ENCODE measurements around the gene ATG4B.

The ATG4B gene

DNA sequence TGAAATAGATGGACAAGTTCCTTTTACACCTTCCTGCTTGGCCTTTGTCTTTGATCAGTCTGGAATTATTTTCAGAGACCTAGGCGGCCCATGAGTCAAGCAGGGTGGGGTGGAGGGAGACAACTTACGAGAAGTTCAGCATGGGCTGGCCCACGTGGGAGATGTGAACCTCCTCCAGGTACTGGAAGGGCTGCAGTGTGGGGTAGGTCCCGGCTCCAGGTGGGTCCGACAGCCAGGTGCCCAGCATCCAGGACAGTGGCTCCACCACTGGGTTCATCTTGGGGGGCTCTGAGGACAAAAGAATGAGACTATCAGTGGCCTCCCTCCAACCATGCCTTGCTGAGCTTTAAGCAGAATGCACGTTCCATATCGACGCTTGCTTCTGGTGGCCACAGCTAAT, 31.3 kb upstream of the ATG4B start:
- CTCF ChIA-PET = no interaction called here
- H3K4me3 Mint-ChIP-seq = no peak overlapping the region
- H3K27me3 Mint-ChIP-seq = no peaks in the 10 kb centered on the region
- DNase-seq = no peak
- peaks cover 20% of the 10 kb centered on the region for H3K4me1 Mint-ChIP-seq
- H3K36me3 Mint-ChIP-seq = peaks cover 22% of the 10 kb centered on the region
- H3K9me3 Mint-ChIP-seq = no peaks in the 10 kb centered on the region
- H3K27ac Mint-ChIP-seq = no peak overlapping the region

DNA sequence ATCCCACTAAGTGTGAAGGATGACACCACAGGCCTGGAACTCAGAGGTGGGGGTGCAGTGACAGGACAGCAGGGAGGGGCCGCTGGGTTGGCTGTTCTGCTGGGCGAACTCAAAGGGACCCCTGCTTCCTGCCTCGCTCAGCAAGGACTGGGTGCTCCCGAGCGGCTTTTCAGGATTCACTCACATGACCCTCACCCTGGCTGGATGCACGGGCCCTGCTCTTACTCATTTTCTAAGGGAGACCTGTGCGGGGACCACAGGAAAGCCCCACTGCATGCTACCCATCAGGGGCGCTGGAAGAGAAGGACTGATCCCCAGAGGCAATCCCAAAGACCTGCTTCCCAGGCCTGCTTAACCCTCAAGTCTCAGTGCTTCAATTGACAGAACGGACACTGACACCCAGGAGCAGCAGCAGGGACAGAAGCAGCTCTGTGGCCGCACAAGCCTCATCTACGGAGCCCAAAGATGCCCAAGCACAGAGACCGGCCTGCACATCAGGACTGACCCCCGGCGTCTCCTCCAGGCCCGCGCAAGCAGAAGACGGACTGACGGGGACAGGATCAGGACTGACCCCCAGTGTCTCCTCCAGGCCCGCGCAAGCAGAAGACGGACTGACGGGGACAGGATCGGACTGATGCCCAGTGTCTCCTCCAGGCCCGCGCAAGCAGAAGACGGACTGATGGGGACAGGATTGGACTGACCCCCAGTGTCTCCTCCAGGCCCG, 30.2 kb upstream of the ATG4B start:
- peaks cover 20% of the 10 kb centered on the region for H3K4me1 Mint-ChIP-seq
- no peak overlapping the region for H3K4me3 Mint-ChIP-seq
- no peak for DNase-seq
- H3K27me3 Mint-ChIP-seq = no peaks in the 10 kb centered on the region
- CTCF ChIA-PET = no interaction called here
- H3K9me3 Mint-ChIP-seq = no peaks in the 10 kb centered on the region
- H3K27ac Mint-ChIP-seq = no peak overlapping the region
- peaks cover 23% of the 10 kb centered on the region for H3K36me3 Mint-ChIP-seq

DNA sequence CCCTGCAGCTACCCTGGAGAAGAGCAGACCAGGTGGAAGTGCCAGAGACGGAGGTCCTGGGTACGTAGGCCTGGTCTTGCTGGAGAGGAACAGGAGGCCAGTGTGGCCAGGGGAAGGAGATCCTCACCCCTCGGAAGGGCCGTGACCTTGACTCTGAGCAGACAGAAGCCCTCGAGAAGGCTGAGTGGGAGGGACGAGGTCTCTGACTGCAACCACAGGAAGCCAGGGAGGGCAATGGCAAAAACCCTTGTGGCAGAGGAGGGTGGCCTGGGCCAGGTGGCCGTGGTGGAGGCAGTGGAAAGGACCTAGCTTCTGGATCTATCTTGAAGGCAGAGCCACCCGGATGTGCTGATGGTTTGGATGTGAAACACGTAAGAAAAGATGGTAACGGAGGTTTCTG, 28.6 kb upstream of the ATG4B start:
- no peak for DNase-seq
- peaks cover 20% of the 10 kb centered on the region for H3K4me1 Mint-ChIP-seq
- H3K4me3 Mint-ChIP-seq = peak overlapping the region; percentile 61
- peak overlapping the region; percentile 8 for H3K27ac Mint-ChIP-seq
- H3K27me3 Mint-ChIP-seq = no peaks in the 10 kb centered on the region
- H3K36me3 Mint-ChIP-seq = peaks cover 18% of the 10 kb centered on the region
- no peaks in the 10 kb centered on the region for H3K9me3 Mint-ChIP-seq
- CTCF ChIA-PET = interaction anchor here (0.7 kb wide), 2 partner anchors 50 to 375 kb away, joined by 3 read pairs; no protein-coding TSS in a partner anchor

GRCh38 chr2:241609859-241610793, 27.4 kb upstream of the ATG4B start:
- CTCF ChIA-PET = interaction anchor here (0.7 to 1.6 kb wide), 2 partner anchors 49 to 54 kb away, joined by 3 to 4 read pairs; no protein-coding TSS in a partner anchor
- Mint-ChIP-seq H3K4me1 (peaks cover 23% of the 10 kb centered on the region), H3K4me3 (peak overlapping the region; percentile 61), H3K27ac (peak overlapping the region; percentile 85), H3K27me3 (no peaks in the 10 kb centered on the region), H3K9me3 (no peaks in the 10 kb centered on the region), H3K36me3 (peaks cover 17% of the 10 kb centered on the region)
- peak; percentile 95 for DNase-seq

DNA sequence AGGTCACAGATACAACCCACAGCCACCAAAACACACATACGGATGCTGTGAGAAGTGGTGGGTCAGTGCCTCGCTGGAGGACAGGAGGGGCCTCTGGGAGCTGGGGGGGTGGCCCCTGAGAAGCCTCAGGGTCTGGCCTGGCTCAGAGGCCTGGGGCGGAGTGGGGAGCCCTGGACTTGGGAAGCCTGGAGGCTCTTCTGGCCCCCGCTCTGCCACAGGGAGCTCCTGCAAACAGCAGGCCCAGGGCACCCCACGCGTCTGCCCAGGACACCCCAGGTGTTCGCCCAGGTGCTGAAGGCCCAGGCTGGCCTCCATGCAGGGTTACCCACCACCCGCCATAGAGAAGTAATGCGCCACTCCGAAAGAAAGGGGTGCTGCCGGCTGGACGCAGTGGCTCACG, 26.4 kb upstream of the ATG4B start:
- H3K36me3 Mint-ChIP-seq = peaks cover 17% of the 10 kb centered on the region
- DNase-seq = no peak
- H3K27ac Mint-ChIP-seq = peak overlapping the region; percentile 70
- peaks cover 31% of the 10 kb centered on the region for H3K4me1 Mint-ChIP-seq
- CTCF ChIA-PET = no interaction called here
- H3K9me3 Mint-ChIP-seq = no peaks in the 10 kb centered on the region
- no peaks in the 10 kb centered on the region for H3K27me3 Mint-ChIP-seq
- H3K4me3 Mint-ChIP-seq = peak overlapping the region; percentile 36

- no peaks in the 10 kb centered on the region for H3K9me3 Mint-ChIP-seq
- H3K27ac Mint-ChIP-seq = peak overlapping the region; percentile 62
- no peak for DNase-seq
- CTCF ChIA-PET = interaction anchor here (1.4 kb wide), 1 partner anchor 28 kb away, joined by 3 read pairs; no protein-coding TSS in a partner anchor
- peaks cover 13% of the 10 kb centered on the region for H3K36me3 Mint-ChIP-seq
- no peaks in the 10 kb centered on the region for H3K27me3 Mint-ChIP-seq
- peaks cover 40% of the 10 kb centered on the region for H3K4me1 Mint-ChIP-seq
- no peak overlapping the region for H3K4me3 Mint-ChIP-seq
These were observed 25.1 kb upstream of the ATG4B start for GRCh38 chr2:241612156-241613016.

DNA sequence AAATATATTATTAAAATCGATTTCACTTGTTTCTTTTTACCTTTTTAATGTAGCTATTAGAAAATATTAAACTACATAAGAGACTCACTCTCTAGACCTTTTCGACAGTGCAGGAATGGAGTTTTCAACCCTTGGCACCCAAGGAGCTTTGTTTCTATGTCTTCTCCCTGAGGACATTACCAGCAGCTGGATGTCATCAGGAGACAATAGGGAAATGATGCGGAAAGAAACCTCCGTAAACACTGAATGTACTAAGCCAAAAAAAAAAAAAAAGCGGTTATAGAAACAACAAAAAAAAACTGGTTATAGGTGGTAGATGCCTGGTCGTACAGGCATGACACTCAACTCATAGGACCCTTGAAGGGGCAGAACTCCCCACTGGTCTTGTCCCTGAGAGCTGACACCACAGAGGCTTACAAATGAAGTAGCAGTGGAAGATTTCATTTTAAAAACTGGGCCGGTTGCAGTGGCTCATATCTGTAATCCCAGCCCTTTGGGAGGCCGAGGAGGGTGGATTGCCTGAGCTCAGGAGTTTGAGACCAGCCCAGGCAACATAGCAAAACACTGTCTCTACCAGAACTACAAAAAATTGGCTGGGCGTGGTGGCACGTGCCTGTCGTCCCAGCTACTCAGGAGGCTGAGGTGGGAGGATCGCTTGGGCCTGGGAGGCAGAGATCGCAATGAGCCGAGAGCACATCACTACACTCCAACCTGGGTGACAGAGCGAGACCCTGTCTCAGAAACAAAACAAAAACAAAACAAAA, 24.3 kb upstream of the ATG4B start:
- CTCF ChIA-PET = interaction anchor here (1.4 kb wide), 1 partner anchor 28 kb away, joined by 3 read pairs; no protein-coding TSS in a partner anchor
- H3K9me3 Mint-ChIP-seq = no peaks in the 10 kb centered on the region
- H3K27me3 Mint-ChIP-seq = no peaks in the 10 kb centered on the region
- DNase-seq = no peak
- H3K27ac Mint-ChIP-seq = no peak overlapping the region
- peaks cover 48% of the 10 kb centered on the region for H3K4me1 Mint-ChIP-seq
- no peak overlapping the region for H3K4me3 Mint-ChIP-seq
- peaks cover 12% of the 10 kb centered on the region for H3K36me3 Mint-ChIP-seq

GRCh38 chr2:241615041-241615440, 22.5 kb upstream of the ATG4B start:
- Mint-ChIP-seq H3K9me3 (no peaks in the 10 kb centered on the region), H3K27ac (peak overlapping the region; percentile 33), H3K27me3 (no peaks in the 10 kb centered on the region), H3K4me3 (no peak overlapping the region), H3K4me1 (peaks cover 44% of the 10 kb centered on the region), H3K36me3 (peaks cover 17% of the 10 kb centered on the region)
- CTCF ChIA-PET = no interaction called here
- DNase-seq = no peak

- no peak for DNase-seq
- Mint-ChIP-seq H3K36me3 (peaks cover 17% of the 10 kb centered on the region), H3K9me3 (no peaks in the 10 kb centered on the region), H3K27me3 (no peaks in the 10 kb centered on the region), H3K4me3 (peak overlapping the region; percentile 60), H3K4me1 (peaks cover 41% of the 10 kb centered on the region), H3K27ac (peak overlapping the region; percentile 49)
- CTCF ChIA-PET = no interaction called here
These were observed 21.9 kb upstream of the ATG4B start for GRCh38 chr2:241615522-241616052.

- Mint-ChIP-seq H3K4me1 (peaks cover 39% of the 10 kb centered on the region), H3K4me3 (peak overlapping the region; percentile 60), H3K9me3 (no peaks in the 10 kb centered on the region), H3K27me3 (no peaks in the 10 kb centered on the region), H3K27ac (peak overlapping the region; percentile 97), H3K36me3 (peaks cover 22% of the 10 kb centered on the region)
- no peak for DNase-seq
- CTCF ChIA-PET = no interaction called here
These were observed 21.0 kb upstream of the ATG4B start for GRCh38 chr2:241616168-241617125.

GRCh38 chr2:241617431-241618154, 19.9 kb upstream of the ATG4B start:
- Mint-ChIP-seq H3K9me3 (no peaks in the 10 kb centered on the region), H3K36me3 (peaks cover 19% of the 10 kb centered on the region), H3K4me3 (peak overlapping the region; percentile 78), H3K27ac (peak overlapping the region; percentile 97), H3K4me1 (peaks cover 39% of the 10 kb centered on the region), H3K27me3 (no peaks in the 10 kb centered on the region)
- CTCF ChIA-PET = interaction anchor here (1.1 kb wide), 2 partner anchors 21 to 258 kb away, joined by 3 read pairs; partner anchors contain the start of gene ATG4B
- DNase-seq = peak; percentile 66
